ENCODE data around the gene GABRG3.

The GABRG3 gene

GRCh38 chr15:27179789-27180188 is 208.8 kb downstream of the GABRG3 start:
- TF ChIP-seq REST (IDR thresholded peaks at IDR 0.05; ENCODE audit: insufficient read depth in 1 of 2, low read depth in 2 of 2, low read length in 2 of 2) (no peak), FOXP2 (optimal IDR thresholded peaks at IDR 0.05; ENCODE audit: borderline replicate concordance, extremely low read depth, extremely low read length, insufficient read depth) (no peak), SIN3A (IDR thresholded peaks at IDR 0.05; ENCODE audit: borderline replicate concordance, insufficient read depth, low read length) (no peak), TAF1 (IDR thresholded peaks at IDR 0.05; ENCODE audit: borderline replicate concordance, insufficient read depth, low read length) (no peak), POLR2AphosphoS5 (IDR thresholded peaks at IDR 0.05; ENCODE audit: low read depth, low read length) (no peak)

GRCh38 chr15:27182561-27183110 is 211.7 kb downstream of the GABRG3 start:
- TF ChIP-seq TAF1 (IDR thresholded peaks at IDR 0.05; ENCODE audit: borderline replicate concordance, insufficient read depth, low read length) (no peak), SIN3A (IDR thresholded peaks at IDR 0.05; ENCODE audit: borderline replicate concordance, insufficient read depth, low read length) (no peak), FOXP2 (optimal IDR thresholded peaks at IDR 0.05; ENCODE audit: borderline replicate concordance, extremely low read depth, extremely low read length, insufficient read depth) (no peak), POLR2AphosphoS5 (IDR thresholded peaks at IDR 0.05; ENCODE audit: low read depth, low read length) (no peak), REST (IDR thresholded peaks at IDR 0.05; ENCODE audit: insufficient read depth in 1 of 2, low read depth in 2 of 2, low read length in 2 of 2) (no peak)

GRCh38 chr15:27183201-27183600 is 212.2 kb downstream of the GABRG3 start:
- TF ChIP-seq REST (IDR thresholded peaks at IDR 0.05; ENCODE audit: insufficient read depth in 1 of 2, low read depth in 2 of 2, low read length in 2 of 2): no peak
- TF ChIP-seq TAF1 (IDR thresholded peaks at IDR 0.05; ENCODE audit: borderline replicate concordance, insufficient read depth, low read length): no peak
- TF ChIP-seq FOXP2 (optimal IDR thresholded peaks at IDR 0.05; ENCODE audit: borderline replicate concordance, extremely low read depth, extremely low read length, insufficient read depth): no peak
- TF ChIP-seq SIN3A (IDR thresholded peaks at IDR 0.05; ENCODE audit: borderline replicate concordance, insufficient read depth, low read length): no peak
- TF ChIP-seq POLR2AphosphoS5 (IDR thresholded peaks at IDR 0.05; ENCODE audit: low read depth, low read length): no peak

GRCh38 chr15:27196691-27197090 is 225.7 kb downstream of the GABRG3 start:
- TF ChIP-seq FOXP2 (optimal IDR thresholded peaks at IDR 0.05; ENCODE audit: borderline replicate concordance, extremely low read depth, extremely low read length, insufficient read depth) (no peak), REST (IDR thresholded peaks at IDR 0.05; ENCODE audit: insufficient read depth in 1 of 2, low read depth in 2 of 2, low read length in 2 of 2) (no peak), POLR2AphosphoS5 (IDR thresholded peaks at IDR 0.05; ENCODE audit: low read depth, low read length) (no peak), TAF1 (IDR thresholded peaks at IDR 0.05; ENCODE audit: borderline replicate concordance, insufficient read depth, low read length) (no peak), SIN3A (IDR thresholded peaks at IDR 0.05; ENCODE audit: borderline replicate concordance, insufficient read depth, low read length) (no peak)

Data from PFSK-1 (cell line).